Endothelial cell of umbilical vein (primary cell): ENCODE data around the gene POLRMT. TPM values are rescaled to one million over a fixed set of nuclear protein-coding genes. Genes with fewer than 3 reads are reported as not detected.

Experiments used
- BruUV-seq: library from RNA; stranded (reverse); fragments of 400-500 nt; replicated peaks from 2 replicates; lab custom pipeline; 2021; lab: Mats Ljungman, UMichigan
- CTCF ChIA-PET: fragments of 300-600, 350-600 bp; sonication (Branson Sonifier 250); formaldehyde crosslinking; loops from one replicate; lab custom pipeline; 2021; ENCODE audit warnings: antibody characterized with exemption, inconsistent platforms; lab: Charles Lee
- POLR2A ChIA-PET: fragments of 300-600, 350-600 bp; sonication (Branson Sonifier 250); formaldehyde crosslinking; loops from one replicate; lab custom pipeline; 2021; ENCODE audit warnings: antibody characterized with exemption, inconsistent platforms; lab: Charles Lee
- DNase-seq: peaks from one replicate; pipeline ENCODE4 v3.0.0-alpha.2; 2011; ENCODE audit warnings: low read depth, low spot score
- FAIRE-seq: peaks from 2 replicates; lab custom pipeline; 2011; peaks lifted over from hg19 to GRCh38; lab: Jason Lieb, UNC
- H2AFZ ChIP-seq: 2 replicates; pipeline ENCODE4 v1.6.0; 2012; ENCODE audit warnings: low read depth, low read length, control low read depth, inconsistent platforms
- H3K27ac ChIP-seq: 2 replicates; pipeline ENCODE4 v1.5.1; 2011; ENCODE audit warnings: low read depth, mild to moderate bottlenecking, control low read depth, low read length, moderate library complexity; ENCODE audit not compliant: insufficient read depth
- H3K27me3 ChIP-seq, 2 experiments: 2 replicates each; pipeline versions ENCODE4 v1.6.0 to v1.6.1; 2011; ENCODE audit warnings: low read length in 2 of 2, mixed read lengths in 1 of 2; ENCODE audit not compliant: control insufficient read depth in 2 of 2, insufficient read depth in 2 of 2
- H3K36me3 ChIP-seq, 2 experiments: 2 replicates in 1 of 2; 3 replicates in 1 of 2; pipeline ENCODE4 v1.5.1; 2011; ENCODE audit warnings: low read length in 2 of 2, mild to moderate bottlenecking in 1 of 2, moderate library complexity in 1 of 2; ENCODE audit not compliant: control insufficient read depth in 2 of 2, insufficient read depth in 2 of 2; ENCODE audit errors: extremely low read depth in 1 of 2
- H3K4me1 ChIP-seq: 3 replicates; pipeline ENCODE4 v1.5.1; 2011; ENCODE audit warnings: mild to moderate bottlenecking, low read length; ENCODE audit not compliant: control insufficient read depth, insufficient read depth; ENCODE audit errors: extremely low read depth
- H3K4me2 ChIP-seq: 2 replicates; pipeline ENCODE4 v1.6.1; 2011; ENCODE audit warnings: low read length, control low read depth, mixed read lengths; ENCODE audit not compliant: insufficient read depth
- H3K4me3 ChIP-seq, 3 experiments: fragments of 200-600 bp in 1 of 3; sonication (generic), shearing (Covaris generic) in 1 of 3; replicated peaks in 1 of 3; 2 replicates each; pipeline ENCODE4 v1.5.1; 2011 to 2016; ENCODE audit warnings: control low read depth in 3 of 3, low read length in 3 of 3, mild to moderate bottlenecking in 2 of 3, inconsistent platforms in 1 of 3, low read depth in 1 of 3, moderate library complexity in 1 of 3; ENCODE audit not compliant: insufficient read depth in 1 of 3
- H3K79me2 ChIP-seq: 2 replicates; pipeline ENCODE4 v1.6.0; 2012; ENCODE audit warnings: low read length, inconsistent platforms; ENCODE audit not compliant: control insufficient read depth, insufficient read depth
- H3K9ac ChIP-seq: replicated peaks from 2 replicates; pipeline ENCODE3; 2011; ENCODE audit warnings: low read length, control low read depth; ENCODE audit not compliant: insufficient read depth; ENCODE audit errors: extremely low read depth
- H3K9me1 ChIP-seq: replicated peaks from 3 replicates; pipeline ENCODE4 v1.6.0; 2011; ENCODE audit warnings: mild to moderate bottlenecking, low read length; ENCODE audit not compliant: control insufficient read depth, insufficient read depth; ENCODE audit errors: extremely low read depth
- H3K9me3 ChIP-seq: replicated peaks from 2 replicates; pipeline ENCODE4 v1.5.1; 2012; ENCODE audit warnings: low read length, inconsistent platforms; ENCODE audit not compliant: control insufficient read depth, insufficient read depth
- H4K20me1 ChIP-seq: replicated peaks from 2 replicates; pipeline ENCODE3; 2011; ENCODE audit warnings: mild to moderate bottlenecking, low read length; ENCODE audit not compliant: control insufficient read depth, insufficient read depth; ENCODE audit errors: extremely low read depth
- CTCF ChIP-seq, 2 donors: IDR thresholded peaks; 1 replicate in 1 of 2; 2 replicates in 1 of 2; pipeline ENCODE4 v1.5.1; 2011; ENCODE audit warnings: low read length in 2 of 2, mild to moderate bottlenecking in 2 of 2, moderate library complexity in 2 of 2, control low read depth in 1 of 2, inconsistent platforms in 1 of 2, low read depth in 1 of 2; ENCODE audit not compliant: insufficient read depth in 1 of 2; ENCODE audit errors: extremely low read depth in 1 of 2
- EZH2 ChIP-seq: IDR thresholded peaks from 2 replicates; pipeline ENCODE4 v1.6.1; 2012; ENCODE audit warnings: borderline replicate concordance, low read depth, mild to moderate bottlenecking, moderate library complexity, low read length, inconsistent platforms; ENCODE audit not compliant: severe bottlenecking
- FOS ChIP-seq: IDR thresholded peaks from 2 replicates; pipeline ENCODE4 v1.6.1; 2011; ENCODE audit warnings: mild to moderate bottlenecking, low read length, moderate library complexity, borderline replicate concordance; ENCODE audit not compliant: insufficient read depth
- GATA2 ChIP-seq: IDR thresholded peaks from 2 replicates; pipeline ENCODE4 v1.7.0; 2011; ENCODE audit warnings: low read depth, mild to moderate bottlenecking, moderate library complexity, mixed read lengths, low read length; ENCODE audit not compliant: insufficient read length, insufficient read depth
- JUN ChIP-seq: IDR thresholded peaks from 2 replicates; pipeline ENCODE4 v1.6.1; 2011; ENCODE audit warnings: borderline replicate concordance, low read depth; ENCODE audit not compliant: insufficient read length, insufficient read depth
- MAX ChIP-seq: IDR thresholded peaks from 2 replicates; pipeline ENCODE4 v1.6.1; 2011; ENCODE audit not compliant: insufficient read depth, insufficient read length
- MYC ChIP-seq: IDR thresholded peaks from one replicate; pipeline ENCODE4 v1.6.1; 2011; ENCODE audit warnings: mild to moderate bottlenecking, low read depth, low read length
- POLR2A ChIP-seq: IDR thresholded peaks from 2 replicates; pipeline ENCODE4 v1.6.1; 2012; ENCODE audit warnings: low read depth, mild to moderate bottlenecking, control low read depth, low read length
- POLR2AphosphoS5 ChIP-seq: IDR thresholded peaks from 2 replicates; pipeline ENCODE4 v1.6.1; 2012; ENCODE audit warnings: low read depth, mild to moderate bottlenecking, control low read depth, low read length, moderate library complexity; ENCODE audit not compliant: insufficient read depth
- dilution Hi-C: fragments of 300-500 bp; cut with MboI; formaldehyde crosslinking; loops from one replicate; pipeline ENCODE4 v1.15.0; 2019; ENCODE audit warnings: low sequenced_read_pairs; ENCODE audit not compliant: extremely low pct_ligation_motif_present
- intact Hi-C: fragments of 100-400 bp; cut with micrococcal nuclease; formaldehyde crosslinking; loops from one replicate; pipeline ENCODE4 v1.10.0; 2022
- polyA plus RNA-seq, 4 experiments: library from polyadenylated mRNA; depleted of rRNA in 3 of 4; stranded (reverse) in 3 of 4; unstranded in 1 of 4; fragments of >200 nt; gene quantifications; 2 replicates each; pipeline versions ENCODE4 v1.2.1 to v1.2.3, GENCODE V29; 2011 to 2012; ENCODE audit warnings: missing spikeins in 1 of 4
- total RNA-seq: library from RNA; stranded (reverse); gene quantifications from 2 replicates; pipeline ENCODE4 v1.2.3, GENCODE V29; 2021

The POLRMT gene
- total and polyA plus RNA-seq, 2 donors (not counting 3 experiments of a cell fraction or from before 2014, with no cell fraction given) = 38.9 to 50.6 TPM

GRCh38 chr19:574658-575526 lies 58.4 kb downstream of the POLRMT start:
- POLR2A ChIA-PET = interaction anchor here (1.2 kb wide), 1 partner anchor 9 kb away, joined by 3 read pairs; no protein-coding TSS in a partner anchor
- no TSS peak for BruUV-seq

More at GRCh38 chr19:574658-575526, 58.4 kb downstream of the POLRMT start:
- Histone ChIP-seq H3K9me1 (no peaks in the 10 kb centered on the region), H3K79me2 (peaks cover 70% of the 10 kb centered on the region), H3K4me3 (no peak overlapping the region), H3K4me1 (peaks cover 28% of the 10 kb centered on the region), H4K20me1 (peaks cover 2% of the 10 kb centered on the region), H3K4me2 (peak overlapping the region; percentile 2), H3K9me3 (no peaks in the 10 kb centered on the region), H3K27ac (no peak overlapping the region), H3K27me3 (no peaks in the 10 kb centered on the region), H3K9ac (no peak overlapping the region), H2AFZ (no peak overlapping the region), H3K36me3 (peaks cover 4 to 11% of the 10 kb centered on the region in 2 experiments)
- dilution Hi-C loops = no loop called here
- CTCF ChIA-PET = interaction anchor here (0.7 to 2.6 kb wide), 3 partner anchors 9 to 64 kb away, joined by 3 to 21 read pairs (median 3); no protein-coding TSS in a partner anchor
- TF ChIP-seq FOS (no peak), JUN (no peak), EZH2 (no peak), GATA2 (no peak), POLR2A (no peak), MYC (no peak), CTCF (IDR thresholded peaks at IDR 0.05; ENCODE audit: extremely low read depth in 1 of 2, insufficient read depth in 1 of 2, low read depth in 1 of 2, low read length in 2 of 2) (no peak), POLR2AphosphoS5 (no peak), MAX (no peak)
- FAIRE-seq (no peak), DNase-seq (peak; percentile 26)
- intact Hi-C loops = no loop called here
